Coronary artery (tissue), 2 donors: ENCODE data around the gene HOXB2.

Experiments
- DNase-seq: peaks from one replicate; pipeline ENCODE4 v3.0.0-alpha.2; 2017; ENCODE audit warnings: low spot score
- H3K27ac ChIP-seq, 2 donors: fragments of 200-600 bp; sonication (generic); one replicate each; pipeline ENCODE4 v1.5.1; 2016 to 2019
- H3K4me3 ChIP-seq: fragments of 200-600 bp; sonication (generic); 2 replicates; pipeline ENCODE4 v1.5.1; 2016; ENCODE audit warnings: mild to moderate bottlenecking, moderate library complexity
- TF ChIP-seq, protein P1 (sequence below): fragments of 200-600 bp; sonication (generic); IDR thresholded peaks from one replicate; pipeline ENCODE4 v1.5.1; 2019; ENCODE audit warnings: antibody characterized with exemption

HOXB2 gene

DNA sequence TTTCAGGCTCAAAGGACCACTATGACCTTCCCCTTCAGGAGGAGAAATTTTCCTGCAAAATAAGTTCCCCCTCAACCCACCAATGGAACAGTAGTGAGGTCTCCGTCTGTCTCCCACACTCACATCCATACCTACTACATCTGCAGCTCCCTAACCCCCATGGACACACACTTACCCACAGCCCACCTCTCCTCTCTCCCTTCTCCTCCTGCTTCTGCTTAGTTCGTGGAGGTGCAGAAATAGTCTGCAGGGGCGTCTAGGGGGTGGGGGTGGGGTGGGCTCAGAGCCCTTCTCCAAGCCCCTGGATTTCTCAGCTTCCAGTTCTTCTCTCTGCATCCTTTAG, 24.3 kb upstream of the HOXB2 start:
- DNase-seq = no peak
- H3K4me3 ChIP-seq = peak overlapping the region; percentile 36

DNA sequence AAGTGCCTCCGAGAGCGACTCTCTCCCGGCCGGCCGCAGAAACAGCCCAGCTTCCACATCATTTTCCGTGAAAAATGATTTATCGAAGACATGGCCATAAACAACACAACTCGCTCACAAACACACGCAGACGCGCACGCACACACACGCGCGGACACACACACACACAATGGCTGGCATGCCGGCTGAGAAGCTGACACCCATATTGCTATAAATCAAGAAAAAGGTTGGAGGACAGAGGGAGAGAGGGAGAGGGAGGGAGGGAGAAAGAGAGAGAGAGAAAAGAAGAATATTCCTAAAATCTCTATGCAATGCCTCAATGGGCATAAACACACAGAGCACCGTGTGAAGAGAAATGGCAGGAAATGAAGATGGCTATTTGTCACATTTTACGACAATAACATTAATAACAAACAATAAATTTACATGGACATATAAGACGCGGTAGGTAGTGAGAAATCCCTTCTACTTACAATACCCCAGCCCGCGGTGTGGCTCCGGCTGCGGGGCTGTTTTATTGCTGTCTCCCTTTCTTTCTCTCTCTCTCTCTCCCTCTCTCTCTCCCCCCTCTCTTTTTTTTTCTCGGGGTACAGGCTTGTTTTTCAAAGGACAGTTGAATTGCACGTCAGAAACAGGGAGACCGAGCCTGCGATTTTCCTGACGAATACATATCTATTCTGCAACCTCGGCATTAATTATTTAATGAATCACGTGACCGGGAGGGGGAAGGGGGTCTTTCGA, 23.8 kb upstream of the HOXB2 start:
- peak overlapping the region; percentile 36 for H3K4me3 ChIP-seq
- TF ChIP-seq, protein P1, sequence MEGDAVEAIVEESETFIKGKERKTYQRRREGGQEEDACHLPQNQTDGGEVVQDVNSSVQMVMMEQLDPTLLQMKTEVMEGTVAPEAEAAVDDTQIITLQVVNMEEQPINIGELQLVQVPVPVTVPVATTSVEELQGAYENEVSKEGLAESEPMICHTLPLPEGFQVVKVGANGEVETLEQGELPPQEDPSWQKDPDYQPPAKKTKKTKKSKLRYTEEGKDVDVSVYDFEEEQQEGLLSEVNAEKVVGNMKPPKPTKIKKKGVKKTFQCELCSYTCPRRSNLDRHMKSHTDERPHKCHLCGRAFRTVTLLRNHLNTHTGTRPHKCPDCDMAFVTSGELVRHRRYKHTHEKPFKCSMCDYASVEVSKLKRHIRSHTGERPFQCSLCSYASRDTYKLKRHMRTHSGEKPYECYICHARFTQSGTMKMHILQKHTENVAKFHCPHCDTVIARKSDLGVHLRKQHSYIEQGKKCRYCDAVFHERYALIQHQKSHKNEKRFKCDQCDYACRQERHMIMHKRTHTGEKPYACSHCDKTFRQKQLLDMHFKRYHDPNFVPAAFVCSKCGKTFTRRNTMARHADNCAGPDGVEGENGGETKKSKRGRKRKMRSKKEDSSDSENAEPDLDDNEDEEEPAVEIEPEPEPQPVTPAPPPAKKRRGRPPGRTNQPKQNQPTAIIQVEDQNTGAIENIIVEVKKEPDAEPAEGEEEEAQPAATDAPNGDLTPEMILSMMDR = no peak
- peak overlapping the region in 1 of 2 donors; percentile 5 for H3K27ac ChIP-seq
- no peak for DNase-seq

More for the DNA sequence above, 24.3 kb upstream of the HOXB2 start:
- H3K27ac ChIP-seq = no peak overlapping the region
- TF ChIP-seq, protein P1 = no peak

DNA sequence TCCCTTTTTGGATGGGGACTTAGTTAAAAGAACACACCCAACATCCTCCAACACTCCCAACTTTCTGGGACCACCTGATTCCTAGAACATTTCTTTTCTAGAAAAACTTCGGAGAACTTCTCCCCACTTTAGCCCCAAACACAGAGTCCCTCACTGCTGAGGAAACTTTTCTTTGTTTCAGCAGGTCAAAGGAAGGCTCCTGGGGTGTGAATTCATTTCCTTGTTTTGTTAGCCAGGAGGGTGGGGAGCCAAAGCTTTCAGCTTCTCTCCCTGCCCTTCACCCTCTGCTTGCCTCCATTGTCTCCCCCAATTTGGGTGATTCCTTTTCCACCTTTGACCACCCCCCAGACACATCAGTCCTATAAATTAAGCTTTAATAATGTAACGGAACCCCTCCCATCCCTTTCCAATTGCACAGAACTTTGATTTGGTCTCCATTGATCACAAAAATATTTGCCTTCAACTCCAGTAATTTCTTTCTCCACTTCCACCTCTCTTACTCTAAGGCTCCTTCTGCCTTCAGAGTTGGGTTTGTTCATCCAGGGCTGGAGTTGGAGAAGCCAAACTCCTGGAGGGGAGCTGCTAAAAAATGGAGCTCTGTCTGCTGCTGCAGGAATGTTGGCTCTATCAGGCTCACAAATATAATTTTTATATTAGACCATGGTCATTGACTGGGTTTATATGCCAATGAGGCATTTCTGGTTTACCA, 22.9 kb upstream of the HOXB2 start:
- peak overlapping the region; percentile 36 for H3K4me3 ChIP-seq

DNA sequence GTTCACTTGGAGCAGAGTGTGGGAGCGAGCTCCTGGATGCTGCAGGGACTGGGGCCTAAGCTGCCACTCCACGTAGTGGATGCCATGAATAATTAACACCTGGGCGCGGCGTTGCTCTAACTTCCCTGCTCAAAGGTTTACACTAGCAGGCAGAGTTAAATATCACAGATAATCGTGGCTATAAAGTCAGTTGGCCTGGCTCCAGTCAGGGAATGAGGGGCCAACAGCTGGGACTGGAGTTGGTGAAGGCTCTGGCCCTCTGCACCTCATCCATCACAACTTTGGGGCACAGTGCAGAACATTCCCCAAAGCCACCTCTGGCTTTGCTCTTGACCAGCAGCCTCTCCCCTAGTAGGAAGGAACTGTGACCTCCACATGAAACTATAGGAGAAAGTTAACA, 22.3 kb upstream of the HOXB2 start:
- H3K27ac ChIP-seq = peak overlapping the region in 1 of 2 donors; percentile 40
- TF ChIP-seq, protein P1 = no peak
- no peak for DNase-seq
- no peak overlapping the region for H3K4me3 ChIP-seq

More for the DNA sequence above, 22.9 kb upstream of the HOXB2 start:
- peak overlapping the region in 1 of 2 donors; percentile 40 for H3K27ac ChIP-seq
- TF ChIP-seq, protein P1 = no peak
- no peak for DNase-seq

DNA sequence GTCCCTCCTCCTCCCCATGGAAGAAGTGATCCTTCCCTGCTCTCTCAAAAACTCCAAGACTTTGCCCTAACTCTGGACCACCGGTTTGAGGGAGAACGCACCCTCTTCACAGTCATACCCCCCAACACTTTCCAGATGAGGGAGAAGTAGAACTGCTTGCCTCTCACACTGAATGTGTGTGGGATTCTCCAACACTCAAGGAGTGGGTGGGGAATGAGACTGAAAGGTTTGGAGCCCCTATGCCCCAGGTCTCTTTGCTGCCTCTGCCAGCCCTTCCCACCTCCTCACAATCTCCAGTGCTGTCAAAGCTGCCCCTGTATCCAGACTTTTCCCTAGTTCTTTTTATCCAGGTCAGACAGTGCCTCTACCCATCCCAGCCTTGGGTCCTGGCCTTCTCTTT, 21.8 kb upstream of the HOXB2 start:
- no peak overlapping the region for H3K4me3 ChIP-seq
- H3K27ac ChIP-seq = peak overlapping the region in 1 of 2 donors; percentile 40
- DNase-seq = no peak
- TF ChIP-seq, protein P1 = no peak

DNA sequence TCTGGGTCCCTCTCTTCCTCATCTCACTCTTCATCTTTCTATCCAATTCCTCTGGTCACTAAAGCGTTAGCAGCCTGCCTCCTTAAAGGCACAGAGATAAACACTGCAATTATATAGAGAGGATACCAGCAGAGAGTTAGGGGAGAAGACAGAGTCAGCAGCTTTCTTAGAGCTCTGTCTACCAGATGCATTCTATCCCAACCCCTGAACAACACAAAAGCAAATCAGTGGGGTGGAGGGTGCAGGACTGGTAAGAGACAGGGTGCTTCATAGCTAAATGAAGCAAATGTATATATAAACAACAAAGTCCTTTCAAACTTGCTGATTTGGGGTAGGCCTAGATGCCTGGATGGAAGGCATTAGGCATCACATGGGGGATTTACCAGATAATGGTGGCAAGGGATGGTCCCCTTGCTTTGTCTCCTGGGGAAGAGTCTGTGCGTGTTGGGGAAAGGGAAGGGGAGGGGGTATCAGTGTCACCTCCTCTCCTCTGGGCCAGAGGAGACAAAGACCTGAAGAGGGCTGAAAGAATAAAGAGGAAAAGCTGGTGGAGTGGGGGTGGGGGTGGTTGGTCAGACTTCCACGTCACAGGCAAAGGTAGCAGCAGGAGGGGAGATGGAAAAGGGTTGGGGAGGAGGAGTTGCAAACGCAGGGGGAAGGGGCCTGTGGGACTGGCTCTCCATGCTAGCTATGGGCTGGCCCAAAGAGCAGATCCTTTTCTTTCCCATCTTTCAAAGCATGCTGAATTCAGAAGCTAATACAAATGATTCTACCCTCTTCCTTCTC, 21.2 kb upstream of the HOXB2 start:
- H3K27ac ChIP-seq = no peak overlapping the region
- DNase-seq = no peak
- H3K4me3 ChIP-seq = no peak overlapping the region
- TF ChIP-seq, protein P1 = no peak
